HCT116 (cell line): ENCODE data around the gene SLC4A4. TPM values are rescaled to one million over a fixed set of nuclear protein-coding genes. Genes with fewer than 3 reads are reported as not detected.

Experiments used
- ATAC-seq: fragments of 200-7000 bp; cut with Tn5 transposase; 2 replicates; pipeline ENCODE4 v1.9.1; 2020; ENCODE audit warnings: mild to moderate bottlenecking, moderate library complexity
- BruUV-seq: library from RNA; stranded (reverse); fragments of 400-500 nt; replicated peaks from 2 replicates; lab custom pipeline; 2021; lab: Mats Ljungman, UMichigan
- CTCF ChIA-PET: fragments of 300-600 bp; sonication (Branson Sonifier 250); formaldehyde crosslinking; loops from one replicate; lab custom pipeline; 2021; ENCODE audit warnings: antibody characterized with exemption; lab: Charles Lee
- POLR2A ChIA-PET: fragments of 300-600, 350-600 bp; sonication (Branson Sonifier 250); formaldehyde crosslinking; loops from one replicate; lab custom pipeline; 2021; ENCODE audit warnings: antibody characterized with exemption; lab: Charles Lee
- RAD21 ChIA-PET, 2 experiments: fragments of 300-600 bp; sonication (Branson Sonifier 250); formaldehyde crosslinking; loops; one replicate each; lab custom pipeline; 2023; ENCODE audit warnings: low total read pairs in 2 of 2; ENCODE audit not compliant: uncharacterized antibody in 2 of 2, unreplicated experiment in 2 of 2, low non-redundant PET in 1 of 2; lab: Charles Lee
- DNase-seq: peaks from one replicate; pipeline ENCODE4 v3.0.0-alpha.2; 2010; ENCODE audit warnings: low read depth, low spot score
- H2AFZ ChIP-seq: fragments of 200-600 bp; shearing (Covaris generic), sonication (generic); 2 replicates; pipeline ENCODE4 v1.6.1; 2017; ENCODE audit warnings: low read depth, mixed run types, mixed read lengths, antibody characterized with exemption, low read length; ENCODE audit not compliant: poor library complexity, severe bottlenecking
- H3K27ac ChIP-seq: 2 replicates; pipeline ENCODE4 v1.5.1; 2012; ENCODE audit warnings: low read depth, low read length
- H3K27me3 ChIP-seq: fragments of 200-600 bp; sonication (generic); 2 replicates; pipeline ENCODE4 v1.6.1; 2016; ENCODE audit warnings: mixed run types, low read length, mixed read lengths; ENCODE audit not compliant: insufficient read depth
- H3K36me3 ChIP-seq, 2 experiments: fragments of 200-500 bp in 1 of 2; fragments of 200-600 bp in 1 of 2; sonication (Bioruptor generic) in 1 of 2; sonication (generic) in 1 of 2; 2 replicates each; pipeline versions ENCODE4 v1.5.1 to v1.6.1; 2014 to 2016; ENCODE audit warnings: low read length in 2 of 2, inconsistent platforms in 1 of 2, mixed read lengths in 1 of 2, mixed run types in 1 of 2; ENCODE audit not compliant: insufficient read depth in 2 of 2, control insufficient read depth in 1 of 2
- H3K4me1 ChIP-seq, 2 experiments: fragments of 200-600 bp in 1 of 2; sonication (generic) in 1 of 2; 2 replicates each; pipeline versions ENCODE4 v1.5.1 to v1.6.1; 2012 to 2017; ENCODE audit warnings: low read length in 2 of 2, inconsistent platforms in 1 of 2, mild to moderate bottlenecking in 1 of 2, mixed read lengths in 1 of 2, mixed run types in 1 of 2, moderate library complexity in 1 of 2; ENCODE audit not compliant: insufficient read depth in 2 of 2, control insufficient read depth in 1 of 2
- H3K4me2 ChIP-seq: fragments of 200-600 bp; sonication (generic); 2 replicates; pipeline ENCODE4 v1.6.1; 2017; ENCODE audit warnings: mixed run types, low read length, mixed read lengths
- H3K4me3 ChIP-seq, 2 experiments: fragments of 200-600 bp in 1 of 2; sonication (generic) in 1 of 2; replicated peaks in 1 of 2; 2 replicates each; pipeline ENCODE4 v1.5.1; 2011 to 2016; ENCODE audit warnings: low read length in 2 of 2, control low read depth in 1 of 2, low read depth in 1 of 2, mild to moderate bottlenecking in 1 of 2, mixed read lengths in 1 of 2, mixed run types in 1 of 2
- H3K79me2 ChIP-seq: fragments of 200-600 bp; sonication (generic); 2 replicates; pipeline ENCODE4 v1.6.1; 2017; ENCODE audit warnings: mild to moderate bottlenecking, mixed run types, low read length, moderate library complexity, mixed read lengths; ENCODE audit not compliant: insufficient read depth
- H3K9ac ChIP-seq: fragments of 200-600 bp; sonication (generic); 2 replicates; pipeline ENCODE4 v1.6.1; 2016; ENCODE audit warnings: low read length, mixed read lengths
- H3K9me2 ChIP-seq: fragments of 200-600 bp; sonication (generic), shearing (Covaris generic); 2 replicates; pipeline ENCODE4 v1.6.1; 2017; ENCODE audit warnings: mixed run types, mild to moderate bottlenecking, moderate library complexity; ENCODE audit not compliant: insufficient read depth
- H3K9me3 ChIP-seq, 2 experiments: fragments of 200-500 bp in 1 of 2; fragments of 200-600 bp in 1 of 2; sonication (Bioruptor generic) in 1 of 2; sonication (generic) in 1 of 2; 2 replicates each; pipeline ENCODE4 v1.6.1; 2014 to 2017; ENCODE audit warnings: low read length in 2 of 2, mixed read lengths in 2 of 2, inconsistent platforms in 1 of 2, low read depth in 1 of 2, mild to moderate bottlenecking in 1 of 2, mixed run types in 1 of 2, moderate library complexity in 1 of 2; ENCODE audit not compliant: control insufficient read depth in 1 of 2, insufficient read depth in 1 of 2
- H4K20me1 ChIP-seq: fragments of 200-600 bp; sonication (generic), shearing (Covaris generic); 2 replicates; pipeline ENCODE4 v1.6.1; 2017; ENCODE audit warnings: mixed run types, mild to moderate bottlenecking, moderate library complexity; ENCODE audit not compliant: insufficient read depth
- ATF3 ChIP-seq: IDR thresholded peaks from 2 replicates; pipeline ENCODE4 v1.6.1; 2012
- CEBPB ChIP-seq: IDR thresholded peaks from 2 replicates; pipeline ENCODE4 v1.6.1; 2012; ENCODE audit warnings: low read depth
- EGR1 ChIP-seq: IDR thresholded peaks from 2 replicates; pipeline ENCODE4 v1.6.1; 2012; ENCODE audit warnings: low read depth
- EZH2 ChIP-seq: fragments of 200-600 bp; sonication (generic); IDR thresholded peaks from 2 replicates; pipeline ENCODE4 v1.6.1; 2017; ENCODE audit warnings: antibody characterized with exemption, mixed run types
- MAX ChIP-seq: IDR thresholded peaks from 2 replicates; pipeline ENCODE4 v1.6.1; 2012
- POLR2A ChIP-seq: IDR thresholded peaks from 2 replicates; pipeline ENCODE4 v1.7.0; 2011; ENCODE audit warnings: borderline replicate concordance; ENCODE audit not compliant: insufficient read depth, insufficient read length; ENCODE audit errors: extremely low read depth
- RAD21 ChIP-seq: IDR thresholded peaks from 2 replicates; pipeline ENCODE4 v1.6.1; 2012; ENCODE audit warnings: low read depth, mild to moderate bottlenecking
- REST ChIP-seq: IDR thresholded peaks from 2 replicates; pipeline ENCODE4 v1.6.1; 2012; ENCODE audit warnings: low read depth
- SIN3A ChIP-seq: IDR thresholded peaks from 2 replicates; pipeline ENCODE4 v1.6.1; 2012; ENCODE audit warnings: low read depth
- YY1 ChIP-seq: IDR thresholded peaks from 2 replicates; pipeline ENCODE4 v1.6.1; 2011; ENCODE audit warnings: low read length, low read depth, moderate library complexity, mild to moderate bottlenecking; ENCODE audit not compliant: insufficient replicate concordance; ENCODE audit errors: extremely low read depth
- ZBTB33 ChIP-seq: IDR thresholded peaks from 2 replicates; pipeline ENCODE4 v1.6.1; 2011; ENCODE audit warnings: mild to moderate bottlenecking, low read length, moderate library complexity; ENCODE audit not compliant: insufficient replicate concordance; ENCODE audit errors: extremely low read depth
- ZNF274 ChIP-seq: fragments of 200-500 bp; sonication (Bioruptor generic); IDR thresholded peaks from 2 replicates; pipeline ENCODE4 v1.6.1; 2014; ENCODE audit warnings: mild to moderate bottlenecking, low read depth, low read length, inconsistent platforms
- intact Hi-C: fragments of 100-400 bp; cut with micrococcal nuclease; formaldehyde crosslinking; loops from 2 replicates; pipeline ENCODE4 v1.10.0; 2022
- total RNA-seq: library from RNA; stranded (reverse); gene quantifications from one replicate; pipeline ENCODE4 v1.2.1, GENCODE V29; 2021; ENCODE audit not compliant: unreplicated experiment

The SLC4A4 gene
- total RNA-seq, 1 experiment from 2014 or later, result 0.30 TPM

- ChIA-PET POLR2A (no interaction called here), RAD21 (no interaction called here), CTCF (no interaction called here)
- Histone ChIP-seq H3K79me2 (no peaks in the 10 kb centered on the region), H3K4me2 (no peak overlapping the region), H3K4me3 (no peak overlapping the region), H3K27ac (no peak overlapping the region), H3K4me1 (no peaks in the 10 kb centered on the region), H3K9me3 (no peaks in the 10 kb centered on the region), H3K9me2 (no peaks in the 10 kb centered on the region), H3K9ac (no peak overlapping the region), H2AFZ (no peak overlapping the region), H3K36me3 (no peaks in the 10 kb centered on the region), H3K27me3 (no peaks in the 10 kb centered on the region), H4K20me1 (no peaks in the 10 kb centered on the region)
- no TSS peak for BruUV-seq
- TF ChIP-seq ZBTB33, result no peak
- no peak for DNase-seq
- ATAC-seq, result no peak
- intact Hi-C loops, result no loop called here
Observed at GRCh38 chr4:71474731-71475130, 135.9 kb downstream of the SLC4A4 start.

GRCh38 chr4:71476240-71476639, 137.4 kb downstream of the SLC4A4 start:
- CTCF ChIA-PET, result no interaction called here
- no peak for TF ChIP-seq CEBPB
- TF ChIP-seq SIN3A, result no peak
- no peak for TF ChIP-seq EZH2
- no peak for TF ChIP-seq REST
- TF ChIP-seq YY1, result no peak
- TF ChIP-seq ZNF274, result no peak
- TF ChIP-seq EGR1, result no peak
- TF ChIP-seq POLR2A, result no peak
- TF ChIP-seq ATF3, result no peak
- TF ChIP-seq MAX, result no peak
- TF ChIP-seq ZBTB33, result no peak
- TF ChIP-seq RAD21, result no peak

More at GRCh38 chr4:71476240-71476639, 137.4 kb downstream of the SLC4A4 start:
- BruUV-seq, result no TSS peak
- H3K27me3 ChIP-seq, result peaks cover 4% of the 10 kb centered on the region; the same call in 1 of the 2 replicates
- ATAC-seq (no peak), DNase-seq (no peak)
- H3K4me3 ChIP-seq, result no peak overlapping the region
- H3K4me1 ChIP-seq, result no peaks in the 10 kb centered on the region
- H3K4me2 ChIP-seq, result no peak overlapping the region
- H3K27ac ChIP-seq, result no peak overlapping the region
- intact Hi-C loops, result no loop called here
- no peaks in the 10 kb centered on the region for H3K79me2 ChIP-seq
- ChIA-PET POLR2A (no interaction called here), RAD21 (no interaction called here)
- no peak overlapping the region for H2AFZ ChIP-seq
- no peak overlapping the region for H3K9ac ChIP-seq
- H3K36me3 ChIP-seq, result no peaks in the 10 kb centered on the region
- H3K9me2 ChIP-seq, result no peaks in the 10 kb centered on the region
- H4K20me1 ChIP-seq, result no peaks in the 10 kb centered on the region
- no peaks in the 10 kb centered on the region for H3K9me3 ChIP-seq
